GM10847 (cell line): ENCODE measurements around the gene TUBB6.

Experiments used
- POLR2A ChIP-seq: IDR thresholded peaks from 2 replicates; pipeline ENCODE4 v1.6.1; 2011; ENCODE audit not compliant: insufficient read length; ENCODE audit errors: extremely low read depth

TUBB6 gene

DNA sequence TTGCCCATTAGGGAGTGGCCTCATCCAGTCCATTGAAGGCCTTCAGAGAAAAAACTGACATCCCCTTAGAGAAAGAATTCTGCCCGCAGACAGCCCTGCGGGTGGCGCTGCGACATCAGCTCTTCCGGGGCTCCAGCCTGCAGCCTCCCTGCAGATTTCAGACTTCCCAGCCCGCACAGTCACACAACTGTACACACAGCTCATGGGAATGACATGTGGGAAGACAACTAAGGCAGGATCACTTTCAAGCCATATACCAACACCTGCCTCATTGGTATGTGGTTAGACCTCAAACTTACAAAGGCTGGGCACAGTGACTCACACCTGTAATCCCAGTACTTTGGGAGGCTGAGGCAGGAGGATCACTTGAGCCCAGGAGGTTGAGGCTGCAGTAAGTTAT, 24.8 kb upstream of the TUBB6 start:
- no peak for TF ChIP-seq POLR2A

DNA sequence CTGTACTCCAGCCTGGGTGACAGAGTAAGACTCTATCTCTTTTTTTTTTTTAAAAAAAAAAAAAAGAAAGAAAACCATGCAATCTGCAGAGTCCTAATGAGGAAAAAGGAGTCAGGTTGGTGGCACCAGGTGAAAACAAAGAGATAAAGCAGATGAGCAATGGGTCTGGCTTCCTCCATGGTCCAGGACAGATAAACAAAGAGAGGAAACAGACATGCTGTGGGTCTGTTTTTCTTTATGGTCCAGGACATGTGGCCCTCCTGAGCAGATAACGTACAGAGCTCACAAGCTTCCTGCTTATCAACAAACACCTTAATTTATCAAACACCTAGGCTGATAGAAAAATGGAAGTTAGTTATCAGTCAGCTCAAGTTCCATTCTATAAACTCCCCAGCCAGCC, 24.4 kb upstream of the TUBB6 start:
- TF ChIP-seq POLR2A, result no peak

DNA sequence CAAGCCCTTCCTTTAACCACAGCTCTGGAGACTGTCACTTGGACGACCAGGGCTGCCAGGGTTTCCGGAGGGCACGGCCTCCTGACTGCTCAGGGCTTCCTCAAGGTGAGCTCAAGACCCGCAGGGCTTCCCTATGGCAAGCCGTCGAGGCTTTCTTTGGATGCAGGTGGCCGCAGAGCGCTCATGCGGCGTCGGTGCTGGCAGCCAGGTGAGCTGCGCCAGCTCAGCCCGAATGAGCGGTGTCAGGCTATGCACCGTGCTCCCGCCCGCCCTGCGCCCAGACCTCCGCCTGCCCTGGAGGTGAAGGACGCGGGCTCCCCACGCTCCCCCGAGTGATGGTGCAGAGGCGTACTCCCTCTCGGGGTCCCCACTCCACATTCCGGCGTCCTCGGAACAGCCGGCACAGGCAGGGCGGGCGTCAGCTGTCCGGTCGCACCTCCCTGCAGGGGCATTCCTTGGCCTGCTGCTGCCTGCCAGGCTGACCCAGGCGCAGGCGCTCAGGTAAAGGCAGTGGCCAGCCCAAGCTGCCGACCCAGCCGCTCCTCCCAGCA, 20.8 kb upstream of the TUBB6 start:
- no peak for TF ChIP-seq POLR2A

DNA sequence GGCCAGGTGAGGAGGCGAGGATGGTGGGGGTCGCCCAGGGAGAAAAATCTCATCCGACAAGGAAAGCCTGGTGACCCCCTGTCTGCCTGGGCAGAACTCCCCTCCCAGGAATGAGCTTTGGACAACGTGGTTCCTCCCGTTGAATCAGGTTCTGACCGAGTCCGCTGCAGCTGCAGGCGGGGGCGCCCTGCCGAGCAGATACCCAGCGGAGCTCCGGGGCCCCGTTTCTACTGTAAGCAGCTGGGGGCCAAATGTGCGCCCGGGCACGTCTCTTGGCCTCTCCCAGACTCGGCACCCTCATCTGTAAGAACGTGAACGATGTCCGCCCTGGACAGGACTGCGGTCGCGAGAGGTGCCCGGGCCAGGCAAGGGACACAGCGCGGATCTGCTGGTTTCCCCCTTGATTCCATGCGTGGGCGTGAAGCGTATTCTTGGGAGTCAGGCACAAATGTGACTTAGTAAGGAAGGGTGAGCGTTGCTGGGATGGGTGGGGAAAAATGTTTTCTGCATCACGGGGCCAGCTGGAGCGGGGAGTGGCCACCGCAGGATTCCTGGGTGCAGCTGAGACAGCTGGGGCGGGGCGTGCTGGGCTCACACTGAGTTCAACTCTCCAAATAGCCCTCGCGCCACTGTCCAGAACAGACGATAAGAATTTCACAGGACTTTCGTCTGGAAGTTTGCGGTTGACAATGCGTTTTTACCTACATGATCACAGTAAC, 20.2 kb upstream of the TUBB6 start:
- no peak for TF ChIP-seq POLR2A

DNA sequence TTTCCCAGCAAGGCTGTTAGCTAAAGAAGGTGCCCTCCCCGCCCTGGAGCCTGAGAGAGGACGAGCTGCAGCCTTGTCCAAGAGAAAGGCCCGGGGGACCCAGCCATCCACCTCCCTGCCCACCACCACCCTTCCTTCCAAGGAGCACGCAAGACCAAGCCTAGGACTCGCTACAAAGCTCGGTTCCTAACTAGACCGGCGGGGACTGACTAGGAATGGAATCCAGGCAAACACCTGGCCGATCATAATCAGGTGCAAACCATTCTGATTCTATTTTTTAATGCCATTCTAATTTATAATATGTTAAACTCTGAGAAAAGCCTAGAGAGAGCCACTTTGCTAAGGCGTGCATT, 19.7 kb upstream of the TUBB6 start:
- no peak for TF ChIP-seq POLR2A

DNA sequence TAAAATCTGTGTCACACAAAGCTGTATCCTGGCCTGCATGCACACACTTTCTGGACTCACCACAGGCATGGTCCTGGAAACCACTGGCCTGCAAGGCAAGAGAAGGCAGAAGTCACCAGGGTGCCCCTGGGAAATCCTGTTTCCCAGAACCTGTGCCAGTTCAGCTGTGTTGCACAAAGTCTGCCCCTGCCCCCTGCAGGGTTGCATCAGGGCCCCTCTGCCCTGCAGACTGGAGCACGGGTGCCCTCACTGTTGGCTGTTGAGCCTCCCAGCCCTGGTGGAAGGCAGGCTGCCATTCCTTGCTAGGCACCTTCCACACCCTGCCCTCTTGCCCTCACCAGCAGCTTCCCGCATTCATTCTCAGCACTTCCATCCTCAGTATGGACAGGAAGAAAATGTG, 18.0 kb upstream of the TUBB6 start:
- TF ChIP-seq POLR2A, result no peak

DNA sequence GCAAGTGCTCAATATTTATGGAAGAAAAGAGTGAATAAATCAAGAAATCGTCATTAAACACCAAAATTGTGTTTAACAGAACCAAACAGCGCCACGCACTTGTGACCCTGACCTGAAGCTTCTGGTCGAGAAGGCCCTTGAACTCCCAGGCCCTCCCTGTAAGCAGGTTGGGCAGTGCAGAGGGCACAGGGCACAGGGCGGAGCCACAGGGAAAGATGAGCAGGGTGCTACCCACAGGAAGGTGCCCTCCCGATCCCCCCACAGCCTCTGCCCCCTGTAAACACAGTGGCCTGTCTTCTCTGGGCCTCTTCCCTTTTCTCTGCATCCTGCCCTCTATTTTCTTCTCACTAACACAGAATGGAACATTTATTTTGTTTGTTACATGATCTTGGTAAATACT, 16.9 kb upstream of the TUBB6 start:
- no peak for TF ChIP-seq POLR2A

DNA sequence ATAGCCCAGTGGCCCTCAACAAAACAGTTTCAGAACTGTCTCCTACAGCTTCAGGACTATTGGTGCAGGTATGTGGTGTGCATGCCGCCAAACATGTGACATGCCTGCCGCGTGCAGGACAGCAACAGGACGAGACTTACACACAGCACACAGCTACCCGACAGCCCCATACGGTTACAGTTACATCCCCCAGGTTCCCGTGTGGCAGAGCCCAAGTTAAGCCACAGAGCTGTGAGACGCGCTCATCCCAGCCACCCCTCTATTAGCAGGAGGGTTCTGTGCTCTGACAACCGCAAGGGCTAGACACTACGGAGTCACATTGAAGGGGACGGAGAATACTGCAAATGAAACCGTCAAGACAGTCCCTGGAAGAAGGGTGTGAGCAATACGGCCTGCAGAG, 16.4 kb upstream of the TUBB6 start:
- no peak for TF ChIP-seq POLR2A

DNA sequence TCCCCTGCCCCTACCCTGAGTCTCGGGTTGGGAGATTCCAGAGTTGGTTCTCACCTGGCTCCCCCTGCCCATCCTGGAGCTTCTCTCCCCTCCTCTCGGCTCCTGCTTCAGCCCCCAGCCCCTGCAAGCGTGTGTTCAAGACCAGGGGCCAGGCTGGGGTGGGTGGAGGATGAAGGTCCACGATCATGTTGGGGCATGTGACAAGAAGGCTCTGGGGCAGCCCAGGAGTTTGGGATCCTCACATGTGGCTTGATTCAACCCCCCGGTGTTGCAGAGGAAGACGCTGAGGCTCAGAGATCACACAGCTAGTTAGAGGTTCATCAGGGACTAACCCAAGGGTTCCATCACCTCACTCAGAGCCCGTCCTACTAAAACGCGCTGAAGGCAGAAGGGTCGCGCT, 14.2 kb upstream of the TUBB6 start:
- no peak for TF ChIP-seq POLR2A

DNA sequence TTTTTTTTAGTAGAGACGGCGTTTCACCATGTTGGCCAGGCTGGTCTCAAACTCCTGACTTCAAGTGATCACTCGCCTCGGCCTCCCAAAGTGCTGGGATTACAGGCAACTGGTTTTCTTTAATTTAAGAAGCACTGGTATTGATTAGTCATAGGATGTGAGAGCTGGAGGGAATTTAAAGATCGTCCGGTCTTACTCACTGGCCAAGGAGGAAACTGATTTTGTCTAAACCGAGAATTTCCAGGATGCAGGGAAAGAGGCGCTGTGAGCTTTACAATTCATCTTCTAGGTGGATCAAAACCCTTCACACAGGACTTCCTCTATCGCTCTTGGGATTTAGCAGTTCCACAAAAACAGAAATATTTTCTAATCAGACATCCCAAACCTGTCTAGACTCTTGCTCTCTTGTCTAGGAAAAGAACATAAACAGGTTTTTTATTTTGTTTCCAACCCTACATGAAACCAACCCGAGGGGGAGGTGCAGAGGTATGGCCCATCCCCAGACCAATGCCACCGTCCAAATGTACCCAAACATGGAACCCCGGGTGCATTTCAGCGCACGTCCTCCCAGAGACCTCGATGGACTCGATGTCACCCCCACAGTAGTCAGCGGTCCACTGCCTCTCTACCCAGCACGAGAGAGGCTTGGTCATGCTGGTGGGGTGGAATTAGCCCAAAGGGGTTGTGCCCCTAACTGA, 12.5 kb upstream of the TUBB6 start:
- no peak for TF ChIP-seq POLR2A

DNA sequence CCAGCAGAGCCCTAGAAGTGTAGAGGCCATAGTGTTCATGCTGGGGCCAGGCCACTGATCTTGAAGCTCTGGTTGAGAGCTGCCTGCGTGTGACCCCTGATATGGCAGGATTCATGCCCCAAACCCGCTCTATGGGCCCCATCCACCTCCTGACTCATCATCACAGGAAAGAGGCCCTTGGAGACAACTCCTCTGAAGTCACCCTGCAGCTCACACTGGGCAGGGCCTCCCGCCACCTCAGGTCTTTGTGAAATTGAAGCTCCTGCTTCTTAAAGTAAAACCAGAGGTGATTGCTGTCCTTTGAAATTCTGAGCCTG, 12.0 kb upstream of the TUBB6 start:
- no peak for TF ChIP-seq POLR2A

DNA sequence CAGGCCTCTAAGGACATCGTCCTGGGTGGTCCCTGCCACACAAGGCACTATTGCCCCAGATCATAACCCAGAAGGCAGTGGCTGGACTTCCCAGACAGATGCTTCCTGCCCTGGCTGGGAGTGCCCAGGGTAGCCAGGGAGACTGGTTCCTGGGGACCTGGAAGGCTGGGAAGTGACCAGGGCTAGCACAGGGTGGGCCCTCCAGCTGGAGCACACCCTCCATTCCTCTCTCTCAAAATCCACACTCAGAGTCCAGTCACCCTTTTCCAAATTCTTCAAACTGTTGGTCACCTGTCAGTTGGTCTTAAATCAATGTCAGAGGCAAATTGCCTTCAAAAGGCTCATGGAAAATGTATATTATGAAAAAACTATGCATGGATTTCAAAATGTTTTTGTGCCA, 11.6 kb upstream of the TUBB6 start:
- TF ChIP-seq POLR2A, result no peak

DNA sequence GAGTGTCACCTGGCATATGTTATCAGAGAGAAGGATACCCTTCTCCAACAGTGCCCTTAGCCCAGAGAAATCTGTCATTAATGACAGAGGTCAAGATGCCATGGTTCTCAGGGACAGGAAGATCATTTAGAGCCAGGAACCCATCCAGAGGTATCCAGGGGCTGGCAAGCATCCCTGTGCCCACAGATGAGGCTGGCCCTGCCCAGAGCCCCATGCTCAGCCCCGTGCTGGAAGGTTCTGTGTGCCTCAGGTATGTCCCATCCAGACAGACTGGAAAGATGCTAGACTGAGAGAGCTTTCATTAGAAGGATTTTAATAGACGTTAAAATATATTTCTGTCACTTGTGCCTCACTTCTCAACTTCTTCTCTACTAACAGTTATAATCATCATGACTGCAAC, 8.2 kb upstream of the TUBB6 start:
- no peak for TF ChIP-seq POLR2A

DNA sequence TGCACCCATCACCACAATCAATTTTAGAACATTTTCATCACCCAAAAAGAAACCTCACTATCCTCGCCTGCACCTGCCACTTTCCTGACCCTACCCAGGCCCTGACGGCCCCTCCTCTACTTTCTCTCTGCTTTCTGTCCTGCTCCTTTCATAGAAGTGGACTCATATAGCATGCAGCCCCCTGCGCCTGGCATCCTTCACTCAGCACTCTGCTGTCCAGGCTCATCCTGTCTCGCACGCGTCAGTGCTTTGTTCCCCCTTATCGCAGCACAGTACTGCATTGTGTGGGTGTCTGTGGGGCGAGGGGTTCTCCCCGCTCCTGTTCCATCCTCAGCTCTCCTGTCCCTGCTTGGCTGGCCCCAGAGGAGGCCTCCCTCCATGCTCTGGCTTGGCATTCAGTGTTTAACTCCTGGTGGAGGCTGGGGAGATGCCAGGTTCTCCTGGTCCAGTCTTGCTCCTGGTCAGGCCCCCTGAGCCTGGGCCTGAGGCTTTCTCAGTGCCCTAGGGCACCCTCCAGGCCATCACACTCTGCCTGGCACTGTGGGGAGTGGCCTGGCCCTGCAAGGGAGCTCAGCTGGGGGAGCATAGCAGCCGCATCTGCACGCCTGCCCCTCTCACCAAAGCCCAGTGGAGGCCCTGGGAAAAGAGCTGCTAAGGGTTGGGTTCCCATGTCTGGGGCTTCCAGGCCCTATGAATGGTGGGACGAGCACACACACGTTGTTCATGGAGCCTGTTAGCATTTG, 6.6 kb upstream of the TUBB6 start:
- no peak for TF ChIP-seq POLR2A

DNA sequence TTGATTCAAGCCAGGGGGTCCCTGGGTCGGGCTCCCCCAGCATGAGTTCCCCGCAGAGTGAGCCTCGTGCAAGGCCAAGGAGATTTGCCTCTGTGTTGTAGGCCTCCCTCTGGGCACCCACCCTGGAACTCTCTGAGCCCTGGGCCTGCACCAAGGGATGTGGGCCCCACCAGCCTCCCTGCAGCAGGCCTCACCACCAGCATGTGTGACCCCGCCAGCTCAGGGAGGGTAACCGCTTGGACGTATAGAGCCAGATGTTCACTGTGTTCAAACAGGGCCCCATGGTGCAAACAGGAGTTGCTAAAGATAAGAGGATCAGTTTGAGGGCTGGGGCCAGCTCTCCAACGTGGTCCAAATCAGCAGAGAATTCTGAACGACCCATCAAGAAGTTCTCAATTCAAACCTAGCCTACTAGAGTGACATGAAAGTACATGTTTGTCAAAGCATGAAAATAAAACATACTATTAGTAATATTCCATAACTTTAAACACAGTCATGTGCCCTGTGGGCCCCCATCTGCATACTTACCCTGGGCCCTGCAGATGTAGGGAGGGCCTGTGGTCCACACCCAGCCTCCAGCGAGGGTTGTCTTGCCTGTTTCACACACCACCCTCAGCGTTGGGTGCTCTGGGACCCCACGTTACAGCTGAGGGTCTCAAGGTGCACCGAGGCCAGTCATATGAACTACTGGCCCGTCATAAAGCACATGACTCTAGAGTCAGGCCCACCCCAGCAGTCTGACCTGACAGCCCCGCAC, 5.5 kb upstream of the TUBB6 start:
- no peak for TF ChIP-seq POLR2A
